ENCODE measurements around the gene CDK13.
"Not testable (repeated sequence)": the region's sequence is repeated elsewhere in the genome, so short reads cannot be mapped to it uniquely, and the experiment has no call there.

- not testable (repeated sequence) for TF ChIP-seq EZH2phosphoT487 (IDR thresholded peaks at IDR 0.05; ENCODE audit: borderline replicate concordance, low read depth, low read length)
- TF ChIP-seq, protein P1, sequence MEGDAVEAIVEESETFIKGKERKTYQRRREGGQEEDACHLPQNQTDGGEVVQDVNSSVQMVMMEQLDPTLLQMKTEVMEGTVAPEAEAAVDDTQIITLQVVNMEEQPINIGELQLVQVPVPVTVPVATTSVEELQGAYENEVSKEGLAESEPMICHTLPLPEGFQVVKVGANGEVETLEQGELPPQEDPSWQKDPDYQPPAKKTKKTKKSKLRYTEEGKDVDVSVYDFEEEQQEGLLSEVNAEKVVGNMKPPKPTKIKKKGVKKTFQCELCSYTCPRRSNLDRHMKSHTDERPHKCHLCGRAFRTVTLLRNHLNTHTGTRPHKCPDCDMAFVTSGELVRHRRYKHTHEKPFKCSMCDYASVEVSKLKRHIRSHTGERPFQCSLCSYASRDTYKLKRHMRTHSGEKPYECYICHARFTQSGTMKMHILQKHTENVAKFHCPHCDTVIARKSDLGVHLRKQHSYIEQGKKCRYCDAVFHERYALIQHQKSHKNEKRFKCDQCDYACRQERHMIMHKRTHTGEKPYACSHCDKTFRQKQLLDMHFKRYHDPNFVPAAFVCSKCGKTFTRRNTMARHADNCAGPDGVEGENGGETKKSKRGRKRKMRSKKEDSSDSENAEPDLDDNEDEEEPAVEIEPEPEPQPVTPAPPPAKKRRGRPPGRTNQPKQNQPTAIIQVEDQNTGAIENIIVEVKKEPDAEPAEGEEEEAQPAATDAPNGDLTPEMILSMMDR (conservative IDR thresholded peaks at IDR 0.05; ENCODE audit: low read length), result not testable (repeated sequence)
These were observed 168.1 kb downstream of the CDK13 start for GRCh38 chr7:40118201-40118600.
